ENCODE measurements around the gene OPA3.

Gene OPA3

DNA sequence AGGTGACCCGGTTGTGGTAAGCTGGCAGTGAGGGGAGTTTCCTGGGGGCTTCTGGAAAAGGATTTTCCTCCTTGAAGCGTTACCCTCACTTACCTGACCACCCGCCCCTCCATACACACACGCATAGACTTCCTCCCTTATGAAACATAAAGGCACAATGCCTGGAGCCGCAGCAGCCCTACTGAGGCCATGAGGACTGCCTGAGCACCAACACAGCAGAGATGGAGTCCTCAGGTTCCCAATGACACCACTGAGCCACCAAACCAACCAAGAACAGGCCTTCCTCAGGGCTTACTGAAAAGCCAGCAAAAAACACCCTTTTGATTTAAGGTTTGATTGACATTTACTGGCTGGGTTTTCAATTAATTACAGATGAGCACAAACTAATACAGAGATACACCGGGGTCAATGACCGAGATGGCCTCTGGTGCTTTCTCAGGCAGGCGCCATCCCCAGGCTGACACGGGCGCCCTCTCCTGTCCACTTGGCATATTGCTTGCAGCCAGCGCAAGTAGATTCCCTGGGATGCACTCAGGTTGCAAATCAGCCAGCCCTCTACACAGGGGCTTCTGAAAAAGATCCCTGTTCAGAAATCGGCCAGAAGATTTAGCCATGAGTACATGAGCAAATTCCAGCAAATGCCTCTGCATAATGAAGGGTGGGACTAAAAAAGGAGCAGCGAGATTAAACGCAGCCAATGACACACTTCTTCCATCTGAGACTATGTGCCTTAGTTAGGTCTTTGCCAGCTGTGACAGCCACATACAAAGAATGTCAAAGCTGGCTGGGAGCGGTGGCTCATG, 14.8 kb downstream of the OPA3 start:
- FAIRE-seq, result no peak
- DNase-seq (ENCODE audit: insufficient read length, low spot score), result no peak

DNA sequence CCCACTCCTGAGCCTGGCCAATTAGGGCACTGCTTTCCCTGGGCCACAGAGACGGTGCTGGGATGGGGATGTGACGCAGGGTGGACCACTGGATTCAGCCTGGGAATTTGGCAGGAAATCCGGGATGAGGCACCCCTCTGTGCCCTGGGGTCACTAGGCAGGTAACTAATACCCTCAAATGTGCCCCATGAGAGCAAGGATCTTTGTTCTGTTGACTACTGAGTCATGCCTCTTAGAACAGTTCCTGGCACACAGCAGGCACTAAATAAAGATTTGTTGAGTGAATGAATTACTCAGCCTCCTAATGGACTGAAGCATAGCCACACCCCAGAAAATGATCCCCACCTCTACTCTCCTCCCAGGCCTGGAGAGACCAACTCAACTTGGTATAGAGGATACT, 15.9 kb downstream of the OPA3 start:
- no peak for DNase-seq (ENCODE audit: insufficient read length, low spot score)

DNA sequence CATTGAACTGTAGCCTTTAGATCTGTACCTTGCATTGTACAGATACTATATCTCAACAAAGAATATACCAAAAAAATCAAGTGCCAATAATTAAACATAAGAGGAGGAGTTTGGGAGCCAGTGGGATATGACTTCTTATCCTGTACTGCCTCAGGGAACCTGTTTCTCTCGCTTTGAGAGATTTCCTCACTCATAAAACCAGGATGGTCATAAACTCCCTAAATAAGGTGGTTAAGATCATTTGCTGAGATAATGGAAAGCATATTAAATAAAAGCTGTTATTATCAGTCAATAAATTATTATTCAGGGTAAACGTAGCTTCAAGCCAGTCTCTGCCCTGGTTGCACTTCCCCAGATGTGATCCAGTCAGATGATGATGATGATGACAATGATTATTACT, 17.0 kb downstream of the OPA3 start:
- no peak for DNase-seq (ENCODE audit: insufficient read length, low spot score)
- no peak for FAIRE-seq

More for the DNA sequence above, 15.9 kb downstream of the OPA3 start:
- FAIRE-seq, result no peak

DNA sequence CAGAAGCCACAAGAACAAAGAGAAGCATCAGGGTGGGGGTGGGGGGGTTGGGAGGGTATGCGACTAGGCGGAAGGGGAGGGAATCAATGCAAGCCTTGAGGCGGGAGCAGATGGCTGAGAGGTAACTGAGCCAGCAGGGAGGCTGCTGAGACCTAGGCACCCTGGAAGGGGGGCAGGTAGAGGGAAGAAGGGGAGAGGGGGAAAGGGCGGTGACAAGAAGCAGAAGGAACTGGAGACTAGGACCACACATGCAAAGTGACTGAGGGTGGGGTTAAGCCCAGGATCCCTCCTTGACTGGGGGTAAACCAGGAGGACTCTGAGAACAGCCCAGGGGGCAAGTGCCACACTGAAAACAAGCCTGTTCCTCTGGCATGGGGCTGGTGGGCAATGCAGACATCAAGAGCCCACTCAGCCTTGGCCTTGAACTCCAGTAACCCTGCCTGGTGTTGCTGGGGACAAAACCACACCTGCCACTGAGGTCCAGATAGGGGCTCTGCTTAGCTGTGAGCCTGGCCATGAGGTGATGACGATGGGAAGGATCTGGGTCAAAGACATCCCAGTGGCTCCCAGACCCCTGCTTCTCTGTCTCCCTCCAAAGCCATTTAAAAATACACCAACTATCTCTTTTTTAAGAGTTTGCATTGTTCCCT, 20.3 kb downstream of the OPA3 start:
- DNase-seq (ENCODE audit: insufficient read length, low spot score), result no peak
- FAIRE-seq, result no peak

DNA sequence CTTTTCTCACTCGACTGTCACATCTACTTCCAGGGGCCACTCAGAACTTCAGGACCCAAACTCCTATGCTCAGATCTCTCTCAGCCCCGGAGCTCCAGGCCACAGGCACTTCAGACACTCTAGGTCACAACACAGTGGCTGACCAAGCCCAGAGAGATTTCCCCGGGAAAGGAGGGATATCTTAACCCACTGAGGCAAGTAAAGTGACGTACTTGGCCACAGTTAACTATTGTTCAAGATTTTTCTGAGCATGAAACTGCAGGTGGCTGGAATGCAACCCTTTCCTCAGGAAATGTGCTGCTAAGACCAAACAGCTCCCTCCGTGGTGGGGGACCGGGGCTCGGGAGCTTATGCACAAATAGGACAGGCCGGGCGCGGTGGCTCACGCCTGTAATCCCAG, 23.9 kb downstream of the OPA3 start:
- DNase-seq (ENCODE audit: insufficient read length, low spot score) (no peak), FAIRE-seq (no peak)

DNA sequence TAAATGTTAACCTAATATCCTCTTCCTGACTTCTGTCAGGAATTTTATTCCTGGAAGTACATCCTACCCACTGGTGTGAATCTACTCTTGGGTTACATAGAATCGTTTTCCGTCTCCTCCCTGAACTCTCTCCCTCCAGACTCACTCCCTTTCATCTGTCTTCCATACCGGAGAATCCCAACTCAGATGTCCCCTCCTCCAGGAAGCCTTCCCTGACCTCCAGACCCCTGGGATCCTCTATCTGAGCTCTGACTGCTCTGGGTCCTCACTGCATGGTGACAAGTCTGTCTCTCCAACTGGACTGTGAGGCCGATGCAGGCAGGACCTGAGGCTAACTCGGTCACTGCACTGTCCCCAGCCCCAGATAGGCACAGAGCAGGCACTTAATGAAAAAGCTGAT, 24.6 kb downstream of the OPA3 start:
- FAIRE-seq (no peak), DNase-seq (ENCODE audit: insufficient read length, low spot score) (no peak)

DNA sequence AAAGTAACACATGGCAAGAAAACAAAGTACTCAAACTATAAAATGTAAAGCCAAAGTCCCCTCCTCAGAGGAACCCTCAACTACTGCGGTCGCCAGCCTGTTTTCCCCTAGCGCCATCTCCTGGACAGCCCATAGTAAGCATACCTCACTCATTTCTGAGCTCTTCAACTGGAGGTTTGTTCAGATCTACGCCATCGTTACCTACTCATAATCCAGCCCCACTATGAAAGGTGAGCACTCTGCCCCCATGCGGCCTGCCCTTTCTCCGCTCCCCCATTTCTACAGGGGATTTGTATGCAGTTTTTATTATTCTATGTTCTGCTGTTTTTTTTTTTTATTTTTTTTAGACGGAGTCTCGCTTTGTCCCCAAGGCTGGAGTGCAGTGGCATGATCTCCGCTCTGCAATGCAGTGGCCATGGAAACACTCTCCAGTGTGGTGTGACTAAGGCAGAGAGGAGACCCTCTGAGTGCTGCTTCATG, 26.2 kb downstream of the OPA3 start:
- DNase-seq (ENCODE audit: insufficient read length, low spot score) (peak; percentile 57), FAIRE-seq (no peak)

DNA sequence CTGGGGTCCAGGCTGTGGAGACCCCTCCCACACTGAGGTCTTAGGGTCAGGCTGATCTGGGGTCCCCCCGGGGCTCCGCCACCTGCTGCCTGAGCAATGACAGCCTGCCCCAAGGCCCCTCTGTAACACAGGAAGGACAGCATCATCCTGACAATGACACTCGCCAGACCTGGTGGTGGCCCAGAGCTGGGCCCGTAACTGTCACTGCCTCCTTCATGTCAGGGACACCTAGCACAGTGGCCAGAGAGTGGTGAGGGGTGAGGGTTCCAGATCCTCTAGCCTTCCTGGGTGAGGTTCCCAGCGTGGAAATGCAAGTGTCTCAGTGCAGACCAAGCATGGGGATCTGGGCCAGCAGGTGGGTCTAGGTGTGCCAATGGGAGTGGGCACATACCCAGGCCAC, 27.8 kb downstream of the OPA3 start:
- no peak for FAIRE-seq
- no peak for DNase-seq (ENCODE audit: insufficient read length, low spot score)

DNA sequence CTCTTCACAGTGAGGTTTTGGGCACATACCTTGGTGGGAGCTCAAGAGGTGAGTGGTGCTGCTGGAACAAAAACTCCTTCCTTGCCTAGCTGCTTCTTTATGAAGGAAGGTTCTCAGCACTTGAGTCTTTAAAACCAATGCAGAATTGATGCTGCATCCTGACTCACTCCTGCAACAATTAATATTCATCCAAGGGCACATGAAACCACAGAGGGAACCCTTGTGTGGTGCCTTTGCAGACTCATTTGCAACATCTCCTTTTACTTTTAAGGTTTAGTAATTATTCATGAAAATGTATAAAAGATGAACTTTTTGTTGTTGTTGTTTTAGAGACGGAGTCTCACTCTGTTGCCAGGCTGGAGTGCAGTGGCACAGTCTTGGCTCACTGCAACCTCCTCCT, 30.1 kb downstream of the OPA3 start:
- no peak for FAIRE-seq
- DNase-seq (ENCODE audit: insufficient read length, low spot score), result no peak

DNA sequence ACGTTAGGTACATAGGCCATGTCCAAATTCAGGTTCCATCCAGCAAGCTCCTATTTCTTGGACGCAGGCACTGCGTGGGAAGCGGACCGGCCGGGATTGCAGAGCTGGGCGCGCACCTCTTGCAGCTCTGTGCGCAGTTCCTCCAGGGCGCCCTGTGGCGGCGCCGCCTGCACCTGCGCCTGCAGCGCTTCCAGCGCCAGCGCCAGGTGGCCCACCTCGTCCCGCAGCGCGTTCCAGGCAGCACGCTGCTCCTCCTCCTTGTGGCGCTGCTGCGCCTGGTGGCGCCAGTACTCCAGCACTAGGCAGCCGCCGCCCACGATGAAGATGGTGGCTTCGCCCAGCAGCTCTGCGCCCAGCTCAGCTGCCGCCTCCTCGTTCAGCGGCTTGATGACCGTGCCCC, 31.1 kb downstream of the OPA3 start:
- no peak for FAIRE-seq
- DNase-seq (ENCODE audit: insufficient read length, low spot score), result no peak

DNA sequence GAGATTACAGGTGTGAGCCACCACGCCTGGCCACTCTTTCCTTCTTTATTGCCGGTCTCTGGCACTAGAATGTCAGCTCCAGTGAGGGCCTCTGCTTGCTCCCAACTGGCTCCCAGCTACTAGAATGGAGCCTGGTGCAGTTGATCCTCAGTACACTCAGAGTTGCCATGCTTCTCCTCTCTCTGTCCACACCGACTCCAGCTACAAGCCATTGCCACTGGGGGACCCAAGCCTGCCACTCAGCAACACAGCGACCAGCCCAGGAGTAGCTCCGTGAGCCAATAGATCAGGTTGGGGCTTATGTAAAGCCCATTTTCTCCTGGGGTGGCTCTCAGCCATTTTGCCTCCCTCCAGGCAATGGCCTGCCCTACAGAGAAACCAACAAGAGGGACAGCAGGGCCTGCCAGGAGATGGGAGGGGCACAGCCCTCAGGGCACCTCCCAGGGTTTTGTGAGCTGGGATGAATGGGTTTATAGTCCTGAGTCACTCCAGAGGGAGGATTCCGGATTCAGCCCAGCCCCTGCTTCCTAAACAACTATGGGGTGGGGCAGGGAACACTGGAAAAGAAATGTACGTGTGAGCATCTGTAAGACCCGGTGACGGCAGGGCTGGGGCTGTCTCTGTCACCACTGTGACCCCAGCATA, 36.5 kb downstream of the OPA3 start:
- no peak for FAIRE-seq
- DNase-seq (ENCODE audit: insufficient read length, low spot score), result no peak

DNA sequence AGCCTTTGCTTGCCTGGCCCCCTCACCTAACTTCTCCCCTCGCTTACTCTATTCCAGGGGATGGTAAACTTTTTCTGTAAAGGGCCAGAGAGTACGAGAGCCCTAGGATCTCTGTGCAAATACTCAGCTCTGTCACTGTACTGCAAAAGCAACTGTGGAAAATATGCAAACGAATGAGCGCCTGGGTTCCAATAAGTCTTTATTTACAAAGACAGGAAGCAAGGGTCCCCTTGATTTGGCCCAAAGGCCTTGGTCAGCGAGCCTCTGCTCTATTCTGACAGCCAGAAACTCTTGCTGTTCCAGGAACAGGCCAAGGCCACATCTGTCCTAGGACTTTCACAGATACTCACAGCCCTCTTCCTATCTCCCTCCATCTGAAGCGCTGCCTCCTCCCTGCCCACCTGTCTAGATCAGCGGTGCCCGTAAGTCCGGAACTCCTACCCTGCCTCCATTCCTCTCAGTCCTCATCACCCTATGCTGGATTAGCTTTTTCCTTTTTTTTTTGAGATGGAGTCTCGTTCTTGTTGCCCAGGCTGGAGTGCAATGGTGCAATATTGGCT, 37.3 kb downstream of the OPA3 start:
- no peak for FAIRE-seq
- no peak for DNase-seq (ENCODE audit: insufficient read length, low spot score)

DNA sequence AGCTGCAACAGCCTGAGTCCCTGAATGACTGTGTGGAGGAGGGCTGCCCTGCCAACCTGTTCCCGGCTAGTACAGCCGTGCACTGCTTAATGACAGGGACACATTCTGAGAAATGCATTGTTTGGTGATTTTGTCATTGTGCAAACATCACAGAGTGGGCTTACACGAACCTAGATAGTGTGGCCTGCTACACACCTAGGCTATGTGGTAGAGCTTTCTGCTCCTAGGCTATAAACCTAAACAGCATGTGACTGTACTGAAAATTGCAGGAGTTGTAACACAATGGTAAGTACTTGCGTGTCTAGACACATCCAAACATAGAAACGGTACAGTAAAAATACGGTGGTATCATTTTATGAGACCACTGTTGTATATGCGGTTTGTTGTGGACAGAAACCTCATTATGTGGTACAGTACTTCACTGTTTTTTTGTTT, 42.4 kb downstream of the OPA3 start:
- FAIRE-seq (no peak), DNase-seq (ENCODE audit: insufficient read length, low spot score) (no peak)

DNA sequence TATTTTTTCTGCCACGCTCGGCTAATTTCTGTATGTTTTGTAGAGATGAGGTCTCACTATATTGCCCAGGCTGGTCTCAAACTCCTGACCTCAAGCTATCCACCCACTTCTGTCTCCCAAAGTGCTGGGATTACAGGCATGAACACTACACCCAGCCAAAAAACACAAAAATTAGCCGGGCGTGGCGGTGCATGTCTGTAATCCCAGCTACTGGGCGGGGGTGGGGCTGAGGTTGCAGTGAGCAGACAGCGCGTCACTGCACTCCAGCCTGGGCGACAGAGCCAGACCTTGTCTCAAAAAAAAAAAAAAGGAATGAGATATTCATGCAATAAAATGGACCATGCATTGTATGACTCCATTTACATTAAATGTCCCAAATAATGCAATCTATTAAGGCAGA, 45.1 kb downstream of the OPA3 start:
- no peak for FAIRE-seq

DNA sequence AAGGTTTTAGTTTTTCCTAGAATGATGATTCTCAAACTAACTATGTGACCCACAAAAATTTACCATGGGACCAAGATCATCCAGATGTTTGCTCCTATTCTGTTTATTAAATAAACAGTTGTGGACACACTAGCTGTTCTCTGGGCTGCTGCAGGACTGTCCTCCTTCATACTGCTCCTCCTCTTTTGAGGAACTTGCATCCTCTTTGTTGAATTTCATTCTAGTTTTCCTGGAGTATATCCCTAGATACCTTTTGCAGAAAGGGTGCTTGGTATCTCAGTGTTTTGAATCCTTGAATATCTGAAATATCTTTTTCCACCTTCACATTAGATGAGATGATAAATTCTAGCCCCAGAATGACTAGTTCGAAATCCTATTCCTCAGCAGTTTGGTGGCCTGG, 53.3 kb downstream of the OPA3 start:
- DNase-seq (ENCODE audit: insufficient read length, low spot score) (no peak), FAIRE-seq (no peak)

More for the DNA sequence above, 45.1 kb downstream of the OPA3 start:
- DNase-seq (ENCODE audit: insufficient read length, low spot score), result no peak

DNA sequence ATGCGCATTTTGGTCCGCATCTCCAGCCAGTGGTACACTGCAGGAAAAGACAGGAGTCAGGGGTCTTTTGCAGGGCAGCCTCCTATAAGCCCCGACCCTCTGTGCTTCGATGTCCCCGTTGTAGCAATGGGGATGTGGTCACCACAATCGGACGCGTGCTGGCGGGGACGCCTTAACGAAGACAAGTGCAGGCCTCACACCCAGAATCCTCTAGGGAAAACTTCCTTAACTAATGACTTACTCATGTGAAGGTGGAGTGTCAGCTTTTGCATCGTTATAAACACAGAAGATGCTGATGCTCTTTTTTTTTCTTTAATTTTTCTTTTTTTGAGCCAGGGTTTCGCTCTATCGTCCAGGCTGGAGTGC, 55.2 kb downstream of the OPA3 start:
- no peak for FAIRE-seq
- DNase-seq (ENCODE audit: insufficient read length, low spot score), result no peak

DNA sequence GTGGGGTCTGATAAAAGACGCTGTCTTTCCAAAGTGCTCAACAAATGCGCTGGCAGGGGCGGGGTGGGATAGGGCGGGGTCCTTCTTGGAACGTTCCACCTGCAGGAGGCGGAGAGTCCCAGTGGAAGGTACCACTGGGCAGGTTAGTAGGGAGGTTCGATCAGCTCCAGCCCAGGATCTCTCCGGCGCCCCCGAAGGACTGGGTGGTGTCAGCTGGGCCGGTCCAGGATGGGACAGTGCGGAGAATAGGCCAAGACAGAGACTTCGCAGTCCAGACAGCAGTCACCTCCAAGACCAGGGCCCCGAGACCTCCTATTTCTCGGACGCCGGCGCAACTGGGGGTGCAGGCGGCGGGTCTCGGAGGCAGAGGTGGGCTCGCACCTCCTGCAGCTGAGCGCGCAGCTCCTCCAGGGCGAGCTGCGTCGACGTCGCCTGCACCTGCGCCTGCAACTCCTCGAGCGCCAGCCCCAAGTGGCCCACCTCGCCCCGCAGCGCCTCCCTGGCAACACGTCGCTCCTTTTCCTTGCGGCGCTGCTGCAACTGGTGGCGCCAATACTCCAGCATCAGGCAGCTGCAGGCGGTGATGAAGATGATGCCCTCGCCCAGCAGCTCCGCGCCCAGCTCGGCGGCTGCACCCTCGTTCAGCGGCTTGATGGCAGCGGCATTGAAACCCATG, 55.7 kb downstream of the OPA3 start:
- DNase-seq (ENCODE audit: insufficient read length, low spot score) (no peak), FAIRE-seq (no peak)

DNA sequence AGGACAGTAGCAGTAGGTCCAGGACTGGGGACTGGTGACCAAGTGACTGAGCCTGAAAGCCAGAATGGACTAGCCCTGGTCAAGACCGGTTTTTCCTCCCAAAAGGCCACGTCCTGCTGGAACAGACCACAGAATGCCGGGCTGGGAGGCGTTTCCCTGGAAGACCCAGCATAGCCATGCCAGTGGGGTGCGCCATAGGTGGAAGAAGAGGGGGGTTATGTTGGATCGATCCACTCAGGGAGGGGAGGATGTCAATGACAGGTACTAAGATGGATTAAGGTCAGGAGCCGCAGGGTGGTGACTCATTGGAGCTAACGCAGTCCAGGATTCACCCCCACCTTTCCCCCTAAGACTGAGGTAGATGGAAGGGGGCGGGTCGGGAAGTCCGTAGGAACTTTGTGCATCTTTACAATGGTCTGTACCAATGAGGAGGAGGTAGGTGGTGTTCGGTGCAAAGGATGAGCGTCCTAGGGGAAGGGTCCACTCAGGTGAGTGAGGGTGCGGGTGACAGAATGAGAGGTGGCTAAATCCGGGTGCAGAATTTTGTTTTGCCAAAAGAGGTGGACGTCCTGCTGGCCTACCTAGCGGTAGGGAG, 56.4 kb downstream of the OPA3 start:
- FAIRE-seq (no peak), DNase-seq (ENCODE audit: insufficient read length, low spot score) (peak; percentile 37)

DNA sequence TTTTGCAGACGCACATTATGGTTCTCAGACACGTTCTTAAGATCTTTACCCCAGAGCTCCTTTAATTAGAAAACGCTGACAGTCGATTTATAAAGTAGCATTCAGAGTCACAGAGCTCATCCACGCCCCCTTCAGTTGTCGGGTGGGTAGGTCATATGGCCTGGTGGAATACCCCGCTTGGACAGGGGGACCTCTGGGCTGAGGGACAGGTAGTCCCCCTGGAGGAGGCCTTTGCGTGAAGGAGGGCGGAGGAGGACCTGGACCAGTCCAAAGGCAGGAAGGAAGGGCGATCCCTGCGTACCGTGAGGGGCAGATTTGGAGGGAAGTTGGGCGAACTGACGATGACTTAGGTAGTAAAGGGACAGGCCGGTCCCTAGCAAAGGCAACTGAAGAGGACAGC, 56.9 kb downstream of the OPA3 start:
- FAIRE-seq (no peak), DNase-seq (ENCODE audit: insufficient read length, low spot score) (no peak)

DNA sequence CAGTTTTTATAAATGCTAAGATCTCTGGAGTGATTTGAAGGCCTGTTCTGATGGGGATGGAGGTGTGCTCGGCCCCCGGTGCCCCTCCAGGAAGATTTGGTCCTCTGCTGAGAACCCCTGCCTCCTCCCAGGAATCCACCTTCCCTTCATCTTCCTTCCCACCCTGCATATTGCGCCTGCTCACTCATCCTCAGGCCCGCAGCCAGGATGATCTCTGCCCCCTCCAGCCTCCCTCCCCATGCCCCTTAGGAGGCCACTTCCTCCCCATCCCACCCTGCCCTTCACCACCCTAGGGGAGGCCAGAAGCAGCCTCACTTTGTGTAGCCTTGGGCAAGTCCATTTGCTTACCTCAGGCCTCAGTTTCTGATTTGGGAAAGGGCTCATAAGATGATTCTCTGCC, 57.6 kb downstream of the OPA3 start:
- DNase-seq (ENCODE audit: insufficient read length, low spot score) (no peak), FAIRE-seq (no peak)

DNA sequence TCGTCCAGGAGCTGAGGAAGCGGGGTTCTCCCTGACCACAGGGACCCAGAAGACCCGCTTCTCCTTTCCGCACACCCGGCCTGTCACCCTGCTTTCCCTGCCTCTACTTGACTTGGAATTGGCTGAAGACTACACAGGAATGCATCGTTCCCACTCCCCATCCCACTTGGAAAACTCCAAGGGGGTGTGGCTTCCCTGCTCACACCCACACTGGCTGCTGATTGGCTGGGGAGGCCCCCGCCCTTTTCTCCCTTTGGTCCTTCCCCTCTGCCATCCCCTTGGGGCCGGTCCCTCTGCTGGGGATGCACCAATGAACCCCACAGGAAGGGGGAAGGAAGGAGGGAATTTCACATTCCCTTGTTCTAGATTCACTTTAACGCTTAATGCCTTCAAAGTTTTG, 58.5 kb downstream of the OPA3 start:
- DNase-seq (ENCODE audit: insufficient read length, low spot score) (peak; percentile 74), FAIRE-seq (peak; percentile 40)

Data from HTR-8/SVneo (cell line).